Measurements from ENCODE around the gene ZNF606. TPM values are rescaled to one million over a fixed set of nuclear protein-coding genes. Genes with fewer than 3 reads are reported as not detected.
"Not testable (repeated sequence)": the region's sequence is repeated elsewhere in the genome, so short reads cannot be mapped to it uniquely, and the experiment has no call there.

ZNF606 gene
- total RNA-seq, 1 experiment from 2014 or later = 6.5 TPM

- no peak for DNase-seq (ENCODE audit: low spot score)
Measured at GRCh38 chr19:58010507-58010906, 7.9 kb upstream of the ZNF606 start.

GRCh38 chr19:58009666-58010301 lies 7.2 kb upstream of the ZNF606 start:
- no peak for DNase-seq (ENCODE audit: low spot score)

- DNase-seq (ENCODE audit: low spot score) = no peak
Measured at GRCh38 chr19:58009301-58009665, 6.7 kb upstream of the ZNF606 start.

GRCh38 chr19:58008877-58009276 lies 6.3 kb upstream of the ZNF606 start:
- DNase-seq (ENCODE audit: low spot score) = not testable (repeated sequence)

GRCh38 chr19:58007285-58007684 lies 4.7 kb upstream of the ZNF606 start:
- no peak for DNase-seq (ENCODE audit: low spot score)

GRCh38 chr19:58003174-58003828 lies 681 bp upstream of the ZNF606 start:
- no peak for DNase-seq (ENCODE audit: low spot score)

GRCh38 chr19:58001895-58002369 lies 688 bp downstream of the ZNF606 start:
- no peak for DNase-seq (ENCODE audit: low spot score)

GRCh38 chr19:58000677-58001076 lies 1.9 kb downstream of the ZNF606 start:
- no peak for DNase-seq (ENCODE audit: low spot score)

GRCh38 chr19:57992841-57993240 lies 9.8 kb downstream of the ZNF606 start:
- DNase-seq (ENCODE audit: low spot score) = no peak

GRCh38 chr19:57978586-57979289 lies 23.9 kb downstream of the ZNF606 start:
- DNase-seq (ENCODE audit: low spot score) = no peak

- DNase-seq (ENCODE audit: low spot score) = no peak
Measured at GRCh38 chr19:57974434-57974833, 28.2 kb downstream of the ZNF606 start, which contains the start of gene C19orf18. Gene C19orf18, minus strand, starts transcription at chr19:57974534. Its CDS starts 102 bp downstream, at chr19:57974432.

GRCh38 chr19:57964761-57965160 lies 37.9 kb downstream of the ZNF606 start:
- DNase-seq (ENCODE audit: low spot score) = no peak

- no peak for DNase-seq (ENCODE audit: low spot score)
Measured at GRCh38 chr19:57961785-57962184, 40.8 kb downstream of the ZNF606 start.

GRCh38 chr19:57954996-57955395 lies 47.6 kb downstream of the ZNF606 start:
- no peak for DNase-seq (ENCODE audit: low spot score)

- no peak for DNase-seq (ENCODE audit: low spot score)
Measured at GRCh38 chr19:57949702-57950101, 52.9 kb downstream of the ZNF606 start.

GRCh38 chr19:57949296-57949695 lies 53.3 kb downstream of the ZNF606 start:
- DNase-seq (ENCODE audit: low spot score) = no peak

- DNase-seq (ENCODE audit: low spot score) = peak; percentile 97
Measured at GRCh38 chr19:57947419-57948134, 55.0 kb downstream of the ZNF606 start, which contains the start of gene ZNF256. Gene ZNF256, minus strand, starts transcription at chr19:57947706. Its CDS starts 232 bp downstream, at chr19:57947474.

GRCh38 chr19:57947088-57947418 lies 55.6 kb downstream of the ZNF606 start:
- DNase-seq (ENCODE audit: low spot score) = no peak

GRCh38 chr19:57946316-57946715 lies 56.3 kb downstream of the ZNF606 start:
- DNase-seq (ENCODE audit: low spot score) = no peak

- DNase-seq (ENCODE audit: low spot score) = no peak
Measured at GRCh38 chr19:57941593-57941992, 61.0 kb downstream of the ZNF606 start.

GRCh38 chr19:57935731-57936130 lies 66.9 kb downstream of the ZNF606 start:
- DNase-seq (ENCODE audit: low spot score) = no peak

Measured in H4 (cell line).